NCI-H187 treated with DMSO at 0.1 percent for 48 hours (cell line): Measurements from ENCODE around the gene SPATA20.

ENCODE experiments used
- DNase-seq: peaks from one replicate; lab custom pipeline; 2025; lab: John Stamatoyannopoulos, UW

SPATA20 gene

DNA sequence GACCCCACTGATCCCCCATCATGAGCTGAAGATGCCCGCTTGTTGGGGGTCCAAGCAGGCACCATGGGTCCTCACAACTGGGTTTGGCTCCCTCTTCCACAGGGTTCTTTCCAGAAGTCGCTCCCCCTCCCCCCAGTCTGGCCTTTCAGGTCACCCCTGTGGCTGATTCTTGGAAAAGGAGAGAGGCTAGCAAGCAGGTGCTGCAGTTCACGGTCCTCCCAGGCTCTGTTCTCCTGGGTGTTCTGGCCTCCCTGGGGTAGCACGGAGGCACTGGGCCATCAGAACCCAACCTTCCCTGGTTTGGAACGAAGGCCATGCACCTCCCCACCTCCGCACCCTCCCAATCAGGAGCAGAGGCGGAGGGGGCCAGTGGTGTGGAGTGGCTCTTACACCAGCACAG is 32.4 kb downstream of the SPATA20 start:
- no peak for DNase-seq

DNA sequence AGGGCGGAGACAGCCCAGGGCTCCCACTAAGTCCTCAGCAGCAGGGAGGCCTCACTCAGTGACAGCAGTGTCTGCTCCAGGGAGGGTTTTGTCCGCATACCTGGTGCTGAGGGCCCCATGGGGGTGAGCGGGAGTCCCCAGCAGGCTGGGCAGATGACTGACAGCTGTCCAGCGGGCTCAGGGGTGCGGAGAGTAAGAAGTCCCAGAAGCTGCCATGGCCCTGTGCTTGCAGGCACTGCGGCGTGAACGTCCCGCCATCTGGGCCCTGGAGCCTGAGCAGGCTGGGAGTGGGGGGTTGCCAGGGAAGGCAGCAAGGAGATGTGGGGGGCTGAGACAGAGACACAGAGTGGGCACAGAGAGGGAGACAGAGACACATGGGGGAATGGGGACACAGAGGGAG is 33.7 kb downstream of the SPATA20 start:
- no peak for DNase-seq

DNA sequence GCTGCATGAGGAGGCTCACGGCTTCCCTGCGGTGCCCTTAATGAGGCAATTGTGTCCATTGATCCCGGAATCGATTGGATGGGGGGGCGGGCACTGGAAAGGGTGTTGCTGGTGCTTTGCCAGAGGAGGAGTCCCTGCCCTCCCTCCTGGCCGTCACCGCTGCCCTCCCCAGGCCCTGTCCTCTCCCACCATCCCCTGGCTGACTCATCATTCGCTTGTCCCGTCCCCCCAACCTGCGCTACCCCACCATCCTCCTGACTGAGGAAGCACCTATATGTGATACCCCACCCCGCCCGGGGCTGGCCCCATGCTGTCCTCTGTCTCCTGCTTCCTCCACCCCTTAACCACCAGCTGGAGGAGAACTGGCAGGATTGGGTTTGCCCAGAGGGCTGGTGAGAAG is 34.3 kb downstream of the SPATA20 start:
- no peak for DNase-seq

DNA sequence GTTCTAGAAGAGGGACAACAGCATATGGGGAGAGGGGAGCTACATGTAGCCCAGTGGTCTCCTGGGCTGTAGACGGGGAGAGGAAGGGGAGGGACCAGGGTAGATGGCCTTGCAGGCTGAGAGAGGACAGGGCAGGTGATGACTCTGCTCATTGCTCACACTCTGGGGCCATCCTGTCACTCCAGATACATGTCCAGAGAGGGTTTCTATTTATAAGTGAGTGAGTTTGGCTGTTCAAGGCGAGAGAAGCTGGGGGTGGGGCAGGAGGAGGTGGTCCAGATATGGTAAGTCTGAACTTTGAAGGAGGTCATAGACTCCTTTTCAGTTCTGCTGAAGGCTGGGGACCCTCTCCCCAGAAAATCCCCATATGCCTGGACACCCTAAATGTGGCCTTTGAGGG is 35.8 kb downstream of the SPATA20 start:
- DNase-seq: no peak

DNA sequence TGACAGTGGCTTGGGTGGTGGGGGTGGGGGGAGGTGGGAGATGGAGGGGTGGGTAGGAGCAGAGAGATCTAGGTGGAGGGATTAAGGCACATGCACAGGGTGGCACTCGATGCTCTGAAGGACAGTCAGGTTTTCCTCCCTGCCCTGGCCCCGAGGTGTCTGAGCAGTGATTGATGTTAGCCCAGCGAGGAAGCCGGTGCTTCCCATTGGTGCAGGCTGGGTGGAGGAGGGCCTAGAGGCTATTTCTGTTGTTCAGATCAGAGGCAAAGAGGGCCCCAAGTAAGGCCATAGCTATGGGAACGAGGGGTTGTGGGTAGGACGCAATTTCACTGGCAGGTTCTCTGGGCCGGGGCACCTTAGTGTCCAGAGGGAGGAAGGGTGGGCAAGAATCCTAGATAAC is 36.7 kb downstream of the SPATA20 start:
- DNase-seq: no peak

DNA sequence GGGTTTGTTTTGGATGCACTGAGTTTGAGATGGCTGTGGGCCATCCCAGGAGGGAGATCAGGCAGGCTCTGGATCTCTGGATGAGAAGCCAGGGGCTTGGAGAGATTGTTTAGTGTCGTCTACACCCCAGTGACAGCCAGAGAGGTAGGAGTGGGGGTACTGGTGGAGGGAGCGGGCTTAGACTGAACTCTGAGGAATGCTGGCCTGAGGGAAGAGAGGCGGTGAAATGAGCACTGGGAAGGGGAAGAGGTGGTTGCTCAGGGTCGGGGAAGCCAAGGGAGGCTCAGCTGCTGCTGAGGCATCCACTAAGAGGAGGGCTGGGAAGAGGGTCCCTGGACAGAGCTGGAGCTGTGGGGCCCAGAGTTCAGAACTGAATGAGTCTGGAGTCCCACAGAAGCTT is 37.1 kb downstream of the SPATA20 start:
- no peak for DNase-seq

DNA sequence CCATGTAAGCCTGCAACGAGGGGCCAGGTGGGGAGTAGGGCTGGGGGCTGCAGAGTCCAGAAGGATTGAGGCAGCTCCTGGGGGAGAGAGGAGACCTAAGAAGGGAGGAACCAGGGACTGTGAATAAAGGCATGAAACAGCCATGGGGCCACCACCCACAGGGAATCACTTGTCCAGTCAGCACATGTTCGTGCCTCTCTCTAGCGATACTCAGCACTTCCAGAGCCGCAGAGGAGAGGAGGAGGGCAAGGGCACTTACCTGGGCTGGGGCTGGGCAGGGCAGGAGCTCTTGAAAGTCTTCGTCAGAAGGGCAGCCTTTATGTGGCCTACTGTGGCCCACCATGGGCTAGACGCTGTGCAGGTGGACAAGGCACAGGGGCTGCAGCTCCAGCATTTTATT is 37.8 kb downstream of the SPATA20 start:
- DNase-seq: no peak

DNA sequence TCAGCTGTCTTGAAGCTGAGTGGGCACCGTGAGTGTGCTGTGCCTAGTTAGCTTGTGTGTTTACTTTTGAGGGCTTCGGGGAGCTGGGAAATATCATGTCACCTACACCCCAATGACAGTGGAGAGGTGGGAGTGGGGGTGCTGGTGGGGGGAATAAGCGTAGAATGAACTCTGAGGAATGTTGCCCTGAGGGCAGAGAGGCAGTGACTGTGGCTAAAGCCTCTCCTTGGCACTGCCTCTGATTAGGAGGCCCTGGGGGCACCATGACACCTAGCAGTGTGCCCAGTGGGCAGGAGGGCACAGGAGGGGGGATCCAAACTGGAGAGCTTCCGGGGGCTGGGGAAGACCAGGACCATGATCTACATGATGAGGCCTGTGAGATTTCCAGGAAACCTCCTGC is 38.4 kb downstream of the SPATA20 start:
- DNase-seq: no peak

DNA sequence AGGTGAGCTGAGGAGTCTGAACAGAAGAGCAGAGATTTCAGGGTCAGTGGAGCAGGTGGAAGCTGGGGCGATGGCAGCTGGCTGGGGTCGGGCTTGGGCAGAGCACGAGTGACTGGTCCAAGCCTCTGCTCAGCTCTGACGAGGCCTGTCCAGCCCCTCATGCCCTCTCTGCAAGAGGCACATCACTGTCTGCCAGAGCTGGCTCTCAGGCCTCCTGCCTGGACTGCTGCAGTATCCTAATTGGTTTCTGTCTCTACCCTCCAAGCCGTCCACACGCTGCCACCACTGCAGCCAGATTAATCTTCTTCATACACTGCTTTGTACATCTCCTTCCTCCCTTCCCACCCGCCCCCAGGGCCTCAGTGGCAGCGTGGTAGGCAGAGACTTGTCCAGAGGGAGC is 38.9 kb downstream of the SPATA20 start:
- DNase-seq: no peak

DNA sequence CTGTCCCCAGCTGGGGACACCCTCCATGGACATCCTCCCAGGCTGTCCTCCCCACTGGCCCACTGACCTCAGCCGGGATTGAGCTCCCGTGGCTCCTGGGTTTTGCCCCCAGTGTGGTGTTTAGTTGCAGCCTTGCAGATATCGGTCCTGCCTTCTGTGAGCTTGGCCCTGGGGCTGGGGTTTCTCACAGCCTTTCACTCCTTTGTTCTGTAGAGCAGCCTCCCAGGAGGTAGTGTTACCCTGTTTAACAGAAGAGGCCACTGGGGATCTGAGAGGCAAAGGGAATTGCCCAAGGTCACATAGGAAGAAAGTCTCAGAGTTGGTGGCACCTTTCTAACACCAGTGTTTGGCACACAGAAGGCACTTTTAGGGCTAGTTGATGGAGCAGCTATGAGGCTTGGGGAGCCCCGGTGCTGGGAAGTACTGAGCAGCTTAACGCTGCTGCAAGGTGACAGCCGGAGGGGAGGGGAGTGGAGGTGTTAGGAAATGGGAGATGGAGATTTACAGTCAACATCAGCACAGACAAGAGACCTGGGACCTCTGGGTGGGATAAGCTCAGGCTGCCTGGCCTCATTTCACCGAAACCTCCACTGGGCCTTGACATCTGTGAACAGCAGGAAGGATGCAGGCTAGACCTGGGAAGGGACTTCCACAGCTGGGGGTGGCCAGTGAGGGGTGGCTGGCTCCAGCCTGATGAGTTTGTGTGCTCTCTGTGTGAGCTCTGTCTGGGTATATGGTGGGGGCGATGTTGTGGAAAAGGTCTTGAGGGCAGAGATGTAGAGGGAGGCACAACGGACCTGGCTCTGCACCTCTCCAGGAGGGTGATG is 39.7 kb downstream of the SPATA20 start:
- no peak for DNase-seq

DNA sequence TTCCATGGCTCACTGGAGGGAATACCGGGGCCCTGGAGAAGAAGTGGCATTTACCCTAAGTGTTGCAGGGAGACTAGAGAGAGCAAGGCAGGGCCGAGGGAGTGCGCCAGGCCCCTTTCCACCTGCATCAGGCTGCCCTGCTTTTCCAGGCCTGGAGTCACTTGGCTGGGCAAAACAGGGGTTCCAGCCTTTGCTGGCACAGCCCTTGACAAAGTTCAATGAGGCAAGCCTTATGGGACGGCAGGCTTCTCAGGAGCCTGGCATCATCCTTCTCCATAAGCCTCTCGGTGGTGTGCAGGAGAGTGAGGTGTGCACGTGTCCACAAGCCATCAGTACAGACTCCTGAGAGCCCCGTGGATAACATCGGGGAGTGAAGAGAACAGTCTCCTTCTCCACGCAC is 40.6 kb downstream of the SPATA20 start:
- DNase-seq: no peak

DNA sequence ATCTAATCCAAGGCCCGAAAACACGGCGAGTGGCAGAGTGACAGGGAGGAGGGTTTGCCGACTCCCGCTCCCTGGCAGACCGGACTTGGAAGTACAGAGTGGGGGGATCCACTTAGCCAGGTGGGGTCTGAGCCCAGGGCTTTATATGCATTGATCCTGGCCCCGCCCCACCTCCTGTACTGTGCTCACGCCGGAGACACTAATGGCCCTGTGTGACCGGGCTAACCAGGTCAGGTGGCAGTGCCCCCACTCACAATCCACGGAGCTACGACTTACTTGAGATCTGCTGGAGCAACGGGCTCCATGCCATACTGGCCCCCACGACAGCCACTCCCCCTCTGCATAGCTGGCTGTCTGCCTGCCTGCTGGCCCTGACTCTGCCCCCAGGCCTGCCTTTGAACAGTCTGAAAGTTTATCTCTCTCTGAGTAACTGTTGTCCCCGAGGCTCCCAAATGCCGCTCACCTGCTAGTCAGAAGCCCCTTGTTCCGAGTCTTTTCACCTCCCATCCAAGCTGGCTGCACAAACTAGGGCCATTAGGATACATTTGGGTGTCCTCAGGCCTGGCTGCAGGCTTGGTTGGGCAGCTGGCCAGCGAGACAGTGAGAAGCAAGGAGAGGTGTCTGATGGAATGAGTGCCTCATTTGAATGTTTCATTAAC is 41.5 kb downstream of the SPATA20 start:
- DNase-seq: no peak

DNA sequence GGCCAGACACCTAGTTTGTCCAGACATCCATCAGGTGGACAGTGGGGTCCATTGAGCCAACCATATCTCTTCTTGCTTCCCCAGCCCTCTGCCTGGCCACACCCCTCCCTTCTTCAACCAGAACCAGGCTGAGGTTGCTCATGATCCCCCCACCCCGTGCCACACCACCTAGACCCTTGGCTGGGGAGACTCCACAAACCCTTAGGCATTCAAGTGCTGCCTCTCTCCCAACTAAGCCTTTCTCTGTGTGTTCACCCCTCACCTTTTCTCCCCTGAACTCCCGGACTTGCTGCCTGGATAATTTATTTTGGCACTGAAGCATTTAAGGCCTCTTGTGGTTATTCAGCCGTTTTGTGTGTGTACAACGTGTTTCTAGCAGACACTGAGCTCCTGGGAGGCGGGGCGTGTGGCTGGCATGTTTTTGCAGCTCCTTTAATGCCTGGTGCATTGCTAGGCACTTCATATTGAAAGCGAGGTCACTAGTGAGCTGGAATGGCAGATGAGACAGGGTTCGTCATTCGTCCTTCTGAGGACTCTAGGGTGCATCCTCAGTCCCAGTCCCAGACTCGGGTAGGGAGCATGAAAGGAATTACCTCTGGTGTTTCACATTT is 42.2 kb downstream of the SPATA20 start:
- peak; percentile 27 for DNase-seq

DNA sequence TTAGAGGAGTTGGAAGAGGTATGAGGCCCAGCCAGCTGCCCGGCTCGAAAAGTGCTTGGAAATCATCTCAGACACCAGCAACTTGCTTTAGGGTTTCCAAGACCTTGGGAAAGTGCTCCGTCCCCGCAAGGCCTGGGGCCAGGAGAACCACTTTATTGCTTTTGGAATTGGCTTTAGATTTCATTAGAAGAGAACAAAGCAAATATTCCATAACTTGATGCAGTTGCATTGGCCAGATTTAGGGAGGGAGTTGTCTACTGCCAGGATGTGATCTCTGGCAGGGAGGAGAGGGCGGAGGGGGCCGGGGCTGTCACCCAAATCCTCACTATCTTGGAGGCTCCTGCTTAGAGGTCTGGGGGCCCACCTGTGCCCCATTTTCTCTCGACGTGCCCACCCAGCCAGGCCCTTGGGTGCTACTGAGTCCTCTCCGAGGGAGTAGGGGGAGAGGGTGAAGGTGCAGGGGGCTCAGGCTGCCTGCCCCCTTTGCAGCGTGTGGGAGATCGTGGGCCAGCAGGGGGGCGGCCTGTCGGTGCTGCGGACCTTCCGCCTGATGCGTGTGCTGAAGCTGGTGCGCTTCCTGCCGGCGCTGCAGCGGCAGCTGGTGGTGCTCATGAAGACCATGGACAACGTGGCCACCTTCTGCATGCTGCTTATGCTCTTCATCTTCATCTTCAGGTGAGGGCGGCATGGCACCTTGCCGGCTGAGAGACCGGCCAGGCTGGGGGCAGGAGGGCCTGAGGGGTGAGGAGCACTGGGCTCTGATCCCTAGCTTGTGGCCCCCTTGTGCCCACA is 44.2 kb downstream of the SPATA20 start:
- DNase-seq: no peak

DNA sequence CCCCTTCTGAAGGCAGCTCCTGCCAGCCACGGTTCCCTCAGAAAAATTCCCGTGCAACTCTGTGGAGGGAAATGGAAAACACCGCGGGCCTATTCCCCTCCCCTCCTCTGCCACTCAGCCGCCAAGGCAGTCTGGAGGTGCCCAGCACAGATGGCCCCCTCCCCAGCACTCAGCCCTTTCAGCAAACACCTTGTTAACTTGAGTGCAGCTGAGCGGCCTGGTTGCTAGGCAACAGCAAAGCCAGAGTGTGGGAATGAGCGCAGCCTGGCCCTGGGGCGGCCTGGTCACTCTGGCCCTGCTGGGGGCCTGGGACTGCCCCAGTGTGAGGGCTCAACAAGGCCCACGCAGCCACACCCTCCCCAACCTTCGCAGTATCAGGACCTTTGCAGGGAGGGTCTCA is 46.3 kb downstream of the SPATA20 start:
- DNase-seq: peak; percentile 48

DNA sequence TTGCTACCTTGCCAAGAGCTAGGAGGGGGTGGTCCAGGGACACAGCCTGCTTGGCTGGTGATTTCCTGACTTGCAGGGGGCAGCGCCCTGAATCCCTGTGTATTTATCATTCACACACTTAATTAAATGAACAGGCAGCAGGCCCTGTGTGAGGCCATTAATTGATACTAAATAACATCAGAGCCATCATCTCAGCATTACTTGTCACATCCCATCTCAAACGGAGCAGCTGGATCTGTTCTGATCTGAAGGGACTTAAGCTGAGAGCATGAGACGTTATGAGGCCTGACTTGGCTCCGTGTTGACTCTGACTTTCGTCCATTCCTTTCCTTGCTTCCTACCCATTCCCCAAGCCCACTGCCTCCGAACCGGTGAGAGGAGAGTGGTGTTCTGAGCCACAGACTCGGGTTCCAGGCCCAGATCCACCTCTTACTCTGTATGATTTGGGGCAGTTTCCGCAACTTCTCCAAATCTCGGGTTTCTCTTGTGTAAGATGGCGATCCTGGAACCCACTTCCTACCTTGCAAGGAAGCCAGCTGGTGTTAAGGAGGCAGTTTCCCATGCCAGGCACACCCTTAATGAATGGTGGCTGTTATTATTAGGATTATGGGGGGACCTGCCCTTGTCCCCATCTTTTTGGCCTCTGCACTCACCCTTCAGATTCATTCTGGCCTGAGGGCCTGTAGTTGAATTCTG is 47.3 kb downstream of the SPATA20 start:
- DNase-seq: no peak

DNA sequence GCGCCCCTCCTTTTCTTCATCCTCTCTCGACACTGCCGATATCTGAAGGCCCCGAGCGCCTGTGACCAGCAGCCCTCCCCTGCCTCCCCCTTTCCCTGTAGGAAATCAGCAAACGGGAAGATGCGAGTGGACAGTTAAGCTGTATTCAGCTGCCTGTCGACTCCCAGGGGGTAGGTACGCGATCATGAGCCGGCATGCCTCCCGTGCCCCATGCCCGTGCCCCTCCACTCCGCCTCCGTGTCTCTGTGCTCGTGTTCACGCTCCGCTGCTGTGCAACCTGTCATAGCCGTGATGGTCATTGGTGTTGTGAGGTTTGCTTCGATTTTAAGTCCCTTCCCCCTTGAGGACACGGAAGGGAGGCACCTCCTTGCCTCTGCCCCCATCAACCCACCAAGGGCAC is 47.9 kb downstream of the SPATA20 start:
- no peak for DNase-seq

DNA sequence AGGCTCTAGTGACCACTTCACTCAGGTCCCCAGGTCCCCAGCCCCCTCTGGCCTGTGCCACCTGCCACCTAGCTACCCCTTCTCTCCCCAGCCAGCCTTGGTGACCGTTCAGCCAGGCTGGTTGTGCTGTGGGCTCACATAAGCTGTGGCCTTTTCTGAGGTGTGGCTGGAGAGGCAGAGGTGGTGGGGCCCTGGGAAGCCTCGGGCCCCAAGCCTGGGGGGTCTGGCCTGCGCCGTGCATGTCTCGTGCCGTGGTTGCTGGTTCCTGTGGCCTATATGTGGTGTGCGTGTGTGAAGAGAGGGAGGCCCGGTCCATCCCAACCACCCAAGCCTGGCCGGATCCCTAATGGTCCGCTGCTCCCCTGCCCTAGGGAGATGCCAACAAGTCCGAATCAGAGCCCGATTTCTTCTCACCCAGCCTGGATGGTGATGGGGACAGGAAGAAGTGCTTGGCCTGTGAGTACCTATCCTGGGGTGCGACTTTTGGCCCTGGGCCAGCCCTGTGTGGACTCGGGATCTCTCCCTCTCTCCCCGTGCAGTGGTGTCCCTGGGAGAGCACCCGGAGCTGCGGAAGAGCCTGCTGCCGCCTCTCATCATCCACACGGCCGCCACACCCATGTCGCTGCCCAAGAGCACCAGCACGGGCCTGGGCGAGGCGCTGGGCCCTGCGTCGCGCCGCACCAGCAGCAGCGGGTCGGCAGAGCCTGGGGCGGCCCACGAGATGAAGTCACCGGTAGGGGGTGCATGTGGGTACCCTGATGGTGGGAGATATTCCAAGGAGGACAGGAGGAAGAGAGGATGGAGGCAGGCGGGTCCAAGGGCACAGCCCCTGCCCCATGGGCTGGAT is 49.4 kb downstream of the SPATA20 start:
- DNase-seq: no peak

DNA sequence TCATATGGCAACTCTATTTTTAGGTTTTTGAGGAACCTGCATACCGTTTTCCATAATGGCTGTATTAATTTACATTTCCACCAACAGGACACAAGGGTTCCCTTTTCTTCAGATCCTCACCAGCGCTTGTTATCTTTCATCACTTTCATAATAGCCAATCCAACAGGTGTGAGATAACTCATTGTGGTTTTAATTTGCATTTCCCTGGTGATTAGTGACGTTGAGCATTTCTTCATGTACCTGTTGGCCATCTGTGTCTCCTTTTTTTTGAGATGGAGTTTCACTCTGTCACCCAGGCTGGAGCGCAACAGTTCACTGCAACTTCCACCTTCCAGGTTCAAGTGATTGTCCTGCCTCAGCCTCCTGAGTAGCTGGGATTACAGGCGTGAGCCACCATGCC is 51.5 kb downstream of the SPATA20 start:
- DNase-seq: no peak

DNA sequence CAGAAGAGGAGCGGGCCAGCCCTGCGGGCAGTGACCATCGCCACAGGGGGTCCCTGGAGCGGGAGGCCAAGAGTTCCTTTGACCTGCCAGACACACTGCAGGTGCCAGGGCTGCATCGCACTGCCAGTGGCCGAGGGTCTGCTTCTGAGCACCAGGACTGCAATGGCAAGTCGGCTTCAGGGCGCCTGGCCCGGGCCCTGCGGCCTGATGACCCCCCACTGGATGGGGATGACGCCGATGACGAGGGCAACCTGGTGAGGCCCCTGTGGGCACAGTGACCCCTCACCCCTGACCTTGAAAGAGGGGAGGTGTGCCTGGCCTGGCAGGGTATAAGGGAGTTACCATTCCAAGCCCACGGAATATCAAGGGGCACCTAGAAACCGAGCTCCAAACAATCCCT is 52.6 kb downstream of the SPATA20 start:
- no peak for DNase-seq

DNA sequence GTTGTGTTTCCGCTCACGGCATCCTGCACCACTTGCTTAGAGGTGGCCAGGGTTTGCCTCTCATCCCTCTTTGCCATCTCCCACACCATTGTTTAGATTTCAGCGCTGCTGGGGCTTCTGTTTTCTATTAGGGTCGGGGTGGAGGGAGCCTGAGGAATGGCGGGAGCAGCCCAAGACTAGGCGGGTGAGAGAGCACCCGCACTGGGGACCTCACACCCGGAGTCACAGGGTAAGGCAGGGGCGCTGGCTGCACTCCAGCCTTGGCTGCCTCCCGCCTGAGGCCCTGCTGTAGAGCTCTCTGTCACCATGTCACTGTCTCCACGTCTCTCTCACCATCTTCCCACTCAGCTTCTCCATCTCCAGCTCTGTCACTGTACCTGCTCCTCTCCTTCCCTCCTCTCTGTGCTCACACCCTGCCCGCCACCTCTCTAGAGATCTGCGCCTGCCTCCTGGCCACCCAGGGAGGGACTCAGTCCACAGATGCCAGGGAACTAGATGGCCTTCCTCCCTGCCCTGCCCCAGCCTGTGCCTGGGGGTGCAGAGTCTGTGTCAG is 54.9 kb downstream of the SPATA20 start:
- DNase-seq: no peak
